DMS114 treated with DMSO at 0.1 percent for 48 hours (cell line): ENCODE data around the gene CEBPG.
A peak's percentile ranks its signal among the peaks of the same experiment; 100 is the strongest.

ENCODE experiments used
- DNase-seq: peaks from one replicate; lab custom pipeline; 2025; ENCODE audit not compliant: unreplicated experiment; lab: John Stamatoyannopoulos, UW

CEBPG gene

DNA sequence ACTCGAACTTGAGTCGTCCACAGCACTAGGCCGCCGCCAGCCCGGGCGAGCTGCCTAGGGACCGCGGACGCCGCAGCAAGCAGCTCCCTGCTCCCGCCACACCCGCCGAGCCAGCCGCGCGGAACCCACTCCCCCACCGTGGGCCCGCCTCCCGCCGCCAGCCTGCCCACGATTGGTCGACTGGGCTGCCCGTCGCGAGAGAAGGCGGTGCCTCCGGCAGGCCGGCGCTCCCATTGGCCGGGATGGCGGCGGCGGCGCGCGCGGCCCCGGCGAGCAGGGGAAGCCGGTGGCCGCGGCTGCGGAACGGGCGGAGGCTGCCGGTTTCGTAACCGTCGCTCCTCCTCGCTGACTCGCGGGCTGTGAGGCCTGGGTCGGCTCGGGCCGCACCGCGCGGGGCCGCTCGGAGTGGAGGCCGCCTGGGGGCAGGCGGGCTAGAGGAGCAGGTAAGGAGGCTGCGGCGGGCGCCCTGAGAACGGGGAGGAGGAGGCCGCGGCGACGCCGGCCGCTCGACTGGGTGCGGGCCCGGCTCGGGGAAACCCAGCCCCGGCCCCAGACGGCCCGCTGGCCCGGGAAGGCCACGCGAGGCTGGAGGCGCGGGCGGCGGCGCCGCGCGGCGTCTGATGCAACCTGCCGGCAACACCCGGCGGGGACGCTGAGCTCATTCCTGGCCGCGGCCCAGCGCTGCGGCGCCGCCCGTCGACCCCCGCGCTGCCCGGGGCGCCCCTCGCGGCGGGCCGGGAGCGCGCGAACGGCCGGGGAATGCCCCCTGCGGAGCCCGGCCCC is at the start of gene CEBPG:
TSS of gene CEBPG (plus strand) at position 257 of the 783 bp plus-strand sequence. CDS start 5,531 bp downstream, outside the sequence.
- peak; percentile 75 for DNase-seq

DNA sequence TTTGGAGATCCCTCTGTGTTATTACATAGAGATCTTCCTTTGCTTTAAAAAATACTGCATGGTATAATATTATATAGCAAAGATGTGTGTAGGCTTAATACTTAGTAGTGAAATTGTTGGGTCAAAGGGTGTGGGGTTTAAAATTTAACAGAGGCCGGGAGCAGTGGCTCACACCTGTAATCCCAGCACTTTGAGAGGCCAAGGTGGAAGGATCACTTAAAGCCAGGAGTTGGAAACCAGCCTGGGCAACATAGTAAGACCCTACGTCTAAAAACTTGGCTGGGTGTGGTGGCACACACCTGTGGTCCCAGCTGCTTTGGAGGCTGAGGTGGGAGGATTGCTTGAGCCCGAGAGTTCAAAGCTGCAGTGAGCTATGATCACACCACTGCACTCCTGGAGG is 48.9 kb upstream of the CEBPG start:
- DNase-seq = no peak

DNA sequence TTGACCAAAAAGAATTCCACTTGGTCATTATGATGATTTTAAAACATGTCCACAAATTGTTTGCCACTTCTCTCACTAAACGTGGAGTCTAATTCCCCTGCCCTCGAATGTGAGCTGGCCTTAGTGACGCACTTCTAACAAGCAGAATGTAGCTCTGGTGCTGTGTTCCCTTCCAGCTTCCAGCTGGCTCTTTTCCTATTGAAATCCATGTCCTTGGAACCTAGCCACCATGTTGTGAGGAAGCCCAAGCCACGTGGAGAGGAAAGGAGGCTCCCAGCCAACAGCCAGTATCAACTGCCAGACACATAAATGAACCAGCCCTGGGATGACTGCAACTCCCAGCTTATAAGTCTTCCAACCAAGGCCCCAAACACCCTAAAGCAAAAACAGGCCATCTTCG is 47.6 kb upstream of the CEBPG start:
- no peak for DNase-seq

DNA sequence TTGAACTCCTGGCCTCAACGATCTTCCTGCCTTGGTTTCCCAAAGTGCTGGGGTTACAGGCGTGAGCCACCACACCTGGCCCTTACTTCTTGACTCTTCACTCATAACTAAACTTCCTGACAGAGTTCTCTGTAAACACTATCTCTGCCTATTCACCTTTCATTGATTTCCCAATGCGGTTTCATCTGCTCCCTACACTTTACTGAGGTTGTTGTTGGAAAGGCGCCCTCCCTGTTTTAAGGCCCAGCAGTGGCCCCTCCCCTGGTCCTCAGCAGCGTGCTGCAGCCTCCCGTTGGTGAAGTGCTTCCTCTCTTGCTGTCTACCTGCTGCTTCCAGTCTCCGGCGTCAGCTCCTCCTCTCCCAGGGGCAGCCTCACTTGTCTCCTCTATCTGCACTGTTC is 44.4 kb upstream of the CEBPG start:
- DNase-seq = no peak

DNA sequence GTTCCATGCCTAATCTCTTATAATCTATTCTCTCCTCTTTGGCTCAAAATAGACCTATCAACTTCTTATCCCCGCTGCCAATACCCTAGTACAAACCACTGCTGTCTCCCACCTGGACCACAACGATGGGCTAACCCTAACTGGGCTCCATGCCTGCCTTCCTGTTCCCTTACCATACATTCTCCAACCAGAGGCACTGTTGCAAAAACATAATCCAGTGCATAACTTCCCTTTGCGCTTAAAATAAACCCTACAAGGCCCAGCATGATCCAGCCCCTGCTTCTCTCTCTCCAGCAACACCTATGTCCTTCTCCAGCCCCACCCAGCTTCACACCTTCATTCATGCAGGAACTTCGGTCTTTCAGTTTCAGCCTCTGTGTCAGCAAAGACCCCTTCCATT is 43.8 kb upstream of the CEBPG start:
- DNase-seq = no peak

DNA sequence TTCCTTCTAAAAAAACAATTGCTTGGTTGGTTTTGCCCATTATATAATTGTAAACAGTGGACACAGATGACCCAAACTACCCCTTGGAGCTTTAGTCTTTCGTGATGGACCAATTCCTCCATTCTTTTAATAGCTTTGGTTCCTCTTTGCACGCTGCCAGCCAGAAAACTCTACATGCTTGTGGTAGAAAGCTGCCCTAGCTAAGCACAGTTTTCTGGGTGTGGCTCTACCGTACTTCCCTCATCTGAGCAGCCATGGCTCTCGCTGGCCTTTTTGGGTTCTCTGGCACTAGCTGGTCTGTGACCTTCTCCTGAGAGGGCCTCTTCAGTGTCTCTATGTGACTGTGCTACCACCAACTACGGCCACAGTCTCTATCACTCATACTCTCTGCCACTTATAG is 41.3 kb upstream of the CEBPG start:
- DNase-seq = no peak

DNA sequence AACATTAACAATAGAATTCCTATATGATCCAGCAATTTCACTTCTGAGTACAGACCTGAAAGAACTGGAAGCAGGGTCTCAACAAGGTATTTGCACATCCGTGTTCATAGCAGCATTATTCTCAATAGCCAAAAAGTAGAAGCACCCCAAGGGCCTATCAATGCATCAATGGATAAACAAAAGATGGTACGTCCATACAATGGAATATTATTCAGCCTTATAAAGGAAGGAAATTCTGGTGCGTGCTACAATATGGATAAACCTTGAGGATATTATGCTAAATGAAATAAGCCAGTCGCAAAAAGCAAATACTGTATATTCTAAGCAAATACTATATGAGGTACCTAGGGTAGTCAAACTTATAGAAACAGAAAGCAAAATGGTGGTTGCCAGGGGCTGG is 40.4 kb upstream of the CEBPG start:
- no peak for DNase-seq

DNA sequence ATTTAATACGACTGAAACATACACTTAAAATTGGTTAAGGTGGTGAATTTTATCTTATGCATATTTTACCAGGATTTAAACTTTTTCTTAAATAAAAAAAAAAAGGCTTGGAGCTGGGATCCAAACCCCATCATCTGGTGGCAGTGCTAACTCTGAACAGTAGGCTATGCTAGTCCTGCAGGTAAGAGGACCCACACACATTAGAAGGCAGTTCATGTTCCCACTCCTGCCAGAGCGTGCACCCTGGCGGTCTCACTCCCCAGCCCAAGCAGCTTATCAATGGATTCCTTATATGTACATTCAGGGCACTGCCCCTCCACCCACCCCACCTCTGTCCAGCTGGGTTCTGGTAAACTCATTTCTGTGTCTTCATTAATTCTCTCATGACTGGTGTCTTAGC is 39.9 kb upstream of the CEBPG start:
- DNase-seq = no peak

DNA sequence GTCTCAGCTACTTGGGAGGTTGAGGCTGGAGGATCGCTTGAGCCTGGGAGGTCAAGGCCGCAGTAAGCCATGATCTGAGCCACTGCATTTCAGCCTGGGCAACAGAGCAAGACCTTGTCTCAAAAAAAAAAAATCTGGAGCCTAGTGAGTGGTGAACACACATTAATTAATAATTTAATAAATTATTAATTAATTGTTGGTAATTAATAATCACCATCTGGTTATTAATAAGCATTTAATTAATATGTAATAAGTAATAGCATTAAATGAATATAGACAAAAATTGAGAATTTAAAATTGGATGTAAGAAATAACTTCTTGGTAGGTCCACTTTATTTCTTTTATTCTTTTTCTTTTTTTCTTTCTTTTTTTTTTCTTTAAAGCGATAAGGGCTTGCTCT is 39.2 kb upstream of the CEBPG start:
- no peak for DNase-seq

DNA sequence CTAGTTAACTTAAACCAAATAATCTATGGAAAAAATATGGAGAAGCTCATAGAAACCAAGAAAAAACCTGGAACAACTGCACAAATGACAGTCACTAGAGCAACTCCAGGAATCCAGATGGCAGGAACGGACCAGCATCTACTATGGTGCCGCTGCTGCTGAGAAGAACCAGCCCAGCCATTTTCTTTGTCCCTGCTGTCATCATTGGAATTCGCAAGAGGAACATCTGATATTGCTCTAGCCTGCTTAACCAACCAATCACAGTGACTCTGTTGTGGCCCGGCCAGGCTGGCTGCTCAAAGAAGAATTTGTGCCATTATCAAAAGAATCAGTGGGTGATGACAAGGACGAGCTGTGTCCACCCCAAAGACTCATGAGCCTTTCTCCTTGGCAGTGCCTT is 38.1 kb upstream of the CEBPG start:
- DNase-seq = no peak

DNA sequence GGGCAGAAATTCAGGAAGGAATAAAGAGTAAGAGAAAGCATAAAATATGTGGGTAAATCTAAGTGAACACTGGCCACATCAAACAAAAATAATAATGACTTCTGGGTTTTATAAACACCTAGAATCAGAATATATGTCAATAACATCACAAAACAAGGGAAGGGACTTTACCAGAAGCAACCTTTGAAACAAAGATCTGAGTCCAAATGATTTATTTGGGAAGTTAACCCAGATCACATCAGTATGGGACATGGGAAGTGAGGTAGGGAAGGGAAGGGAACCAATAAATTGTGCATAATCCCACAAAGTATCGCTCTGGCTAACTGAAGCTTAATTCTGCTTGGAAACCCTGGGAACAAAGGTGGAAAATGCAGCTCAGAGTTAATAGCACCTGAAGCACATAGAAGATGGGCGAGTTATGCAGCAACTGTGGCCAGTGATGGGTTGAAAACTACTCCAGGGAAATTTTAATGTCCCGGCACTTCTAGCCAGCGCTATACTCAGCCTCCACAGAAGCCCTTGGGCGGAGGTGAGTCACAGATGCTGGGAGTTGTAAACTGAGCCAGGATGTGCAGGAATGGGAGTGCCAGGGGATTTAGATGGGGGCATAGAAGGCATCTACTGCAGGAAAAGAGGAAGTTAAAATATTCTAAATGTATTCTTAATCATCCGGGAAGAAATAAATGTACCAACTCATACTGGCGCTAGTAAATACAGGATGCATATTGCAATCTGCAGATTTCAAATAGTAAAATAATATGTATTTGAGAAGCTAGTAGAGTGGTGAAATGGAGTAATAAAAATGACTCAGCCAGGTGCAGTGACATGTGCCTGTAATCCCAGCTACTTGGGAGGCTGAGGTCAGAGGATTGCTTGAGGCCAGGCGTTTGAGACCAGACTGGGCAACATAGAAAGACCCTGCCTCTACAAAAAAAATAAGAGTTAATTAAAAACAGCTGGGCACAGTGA is 34.2 kb upstream of the CEBPG start:
- no peak for DNase-seq

DNA sequence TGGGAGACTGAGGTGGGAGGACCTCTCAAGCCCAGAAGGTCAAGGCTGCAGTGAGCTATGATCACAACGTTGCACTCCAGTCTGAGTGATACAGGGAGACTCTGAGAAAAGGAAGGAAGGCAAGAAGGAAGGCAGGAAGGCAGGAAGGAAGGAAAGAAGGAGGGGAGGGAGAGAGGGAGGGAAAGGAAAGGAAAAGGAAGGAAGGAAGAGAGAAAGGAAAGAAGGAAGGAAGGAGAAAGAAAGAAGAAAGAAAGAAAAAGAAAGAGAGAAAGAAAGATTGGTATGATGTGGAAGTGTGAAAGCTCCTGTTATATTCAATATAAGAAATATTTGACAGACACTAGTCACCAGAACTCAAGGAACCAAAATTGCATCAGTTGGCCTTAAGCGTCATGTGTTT is 32.5 kb upstream of the CEBPG start:
- no peak for DNase-seq

DNA sequence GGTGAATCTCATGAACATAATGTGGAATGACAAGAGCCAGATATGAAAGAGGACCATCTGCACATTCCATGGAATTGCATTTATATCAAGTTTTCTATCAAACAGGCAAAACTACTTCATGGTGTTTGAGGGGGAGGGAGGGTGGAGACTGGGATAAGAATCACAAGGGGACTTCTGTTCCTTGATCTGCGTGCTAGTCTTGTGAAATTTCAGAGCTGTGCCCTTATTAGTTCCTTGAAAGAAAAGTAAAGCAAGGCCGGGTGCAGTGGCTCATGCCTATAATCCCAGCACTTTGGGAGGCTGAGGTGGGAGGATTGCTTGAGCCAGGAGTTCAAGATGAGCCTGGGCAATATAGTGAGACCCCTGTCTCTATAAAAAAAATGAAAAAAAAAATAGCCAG is 30.2 kb upstream of the CEBPG start:
- DNase-seq = no peak

DNA sequence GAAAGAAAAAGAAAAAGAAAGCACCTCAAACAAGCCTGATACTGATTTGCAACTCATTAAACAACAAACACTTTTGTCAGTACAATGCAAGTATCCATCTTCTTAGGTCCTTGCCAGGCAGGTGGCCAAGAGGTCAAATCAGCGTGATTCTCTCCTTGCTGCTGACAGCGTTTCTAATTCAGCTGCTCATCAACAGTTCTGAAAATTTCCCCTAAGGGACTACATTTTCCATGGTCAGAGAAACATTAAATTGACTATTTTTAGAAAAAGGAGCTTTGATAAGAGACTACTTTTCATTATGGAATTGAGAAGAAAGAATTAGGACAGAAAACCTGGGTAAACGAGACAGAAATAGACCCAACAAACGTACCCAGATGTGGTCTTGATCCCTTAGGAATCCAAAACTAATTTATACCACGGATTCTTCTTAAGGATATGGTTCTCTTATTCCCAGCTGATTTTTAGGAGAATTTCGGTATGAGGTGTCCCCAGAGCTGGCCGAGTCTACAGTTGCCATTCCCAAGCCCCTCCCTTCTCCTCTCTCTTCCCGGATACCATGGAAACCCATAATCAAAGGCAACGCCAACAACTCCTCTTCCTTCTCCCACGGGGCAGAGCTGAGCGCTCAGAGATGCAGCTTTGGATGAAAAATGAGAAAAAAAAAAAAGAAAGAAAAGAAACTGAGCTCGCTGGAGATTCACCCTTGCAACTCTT is 29.5 kb upstream of the CEBPG start:
- DNase-seq = no peak

DNA sequence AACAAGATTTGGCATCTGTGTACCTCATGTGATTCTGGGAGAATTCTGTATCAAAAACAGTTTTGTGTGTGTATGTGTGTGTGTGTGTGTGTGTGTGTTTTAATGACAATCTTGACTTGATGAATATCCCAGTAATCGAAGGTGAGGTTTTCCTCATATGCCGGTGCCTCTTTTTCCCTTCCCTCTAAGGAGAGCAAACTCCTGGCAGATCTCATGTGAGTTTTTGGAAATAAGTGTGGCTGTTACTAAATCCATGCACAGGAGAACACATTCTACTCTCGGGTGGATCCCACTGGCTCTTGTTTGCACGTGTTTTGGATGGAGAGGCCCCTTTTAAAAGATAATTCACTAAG is 29.0 kb upstream of the CEBPG start:
- no peak for DNase-seq

DNA sequence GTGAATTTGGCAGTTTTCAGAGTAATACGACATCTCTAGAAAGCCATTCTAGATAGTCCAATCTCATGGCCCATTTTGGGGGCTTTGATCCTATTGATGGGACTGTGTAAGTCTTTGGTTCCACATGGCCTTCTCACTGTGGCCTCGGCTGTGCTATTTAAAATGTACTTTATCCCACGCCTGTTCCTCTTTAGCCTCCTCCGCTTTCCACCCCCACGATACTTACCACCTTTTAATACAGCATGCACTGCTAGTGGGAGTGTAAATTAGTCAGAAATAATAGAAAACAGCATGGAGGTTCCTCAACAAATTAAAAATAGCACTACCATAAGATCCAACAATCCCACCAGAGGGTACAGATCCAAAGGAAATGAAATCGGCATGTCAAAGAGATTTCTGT is 28.3 kb upstream of the CEBPG start:
- no peak for DNase-seq

DNA sequence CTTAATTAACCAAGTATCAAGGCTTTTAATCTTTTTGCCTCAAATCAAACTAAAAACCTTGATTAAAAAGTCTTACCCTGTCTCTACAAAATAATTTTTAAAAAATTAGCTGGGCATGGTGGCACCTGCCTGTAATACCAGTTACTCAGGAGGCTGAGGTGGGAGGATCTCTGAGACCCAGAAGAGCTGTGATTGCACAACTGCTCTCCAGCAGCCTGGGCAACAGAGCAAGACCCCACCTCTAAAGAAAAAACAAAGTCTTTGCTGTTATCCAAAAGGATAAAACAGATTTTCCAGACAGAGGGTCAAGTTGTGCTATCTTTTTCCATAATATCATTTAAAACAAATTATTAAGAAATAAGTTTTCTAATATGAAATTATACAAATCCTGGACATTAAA is 26.8 kb upstream of the CEBPG start:
- no peak for DNase-seq

DNA sequence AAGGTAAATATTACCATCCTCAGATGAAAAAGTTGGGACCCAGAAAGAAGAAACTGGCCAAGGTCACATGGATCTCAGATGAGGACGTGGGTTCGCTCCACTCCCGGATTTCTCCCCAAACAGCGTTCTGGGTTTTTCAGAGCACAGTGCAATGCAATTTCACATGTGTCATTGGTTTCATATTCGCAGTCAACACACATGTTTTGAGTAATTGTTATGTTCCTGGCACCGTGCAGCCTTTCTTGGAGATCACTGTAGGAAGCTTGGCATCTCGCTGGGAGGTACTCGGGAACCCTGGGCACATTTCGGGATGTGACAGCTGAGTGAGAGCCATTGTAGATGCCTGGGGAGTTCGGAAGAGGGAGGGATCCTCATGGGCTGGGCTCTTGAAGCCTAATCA is 26.2 kb upstream of the CEBPG start:
- DNase-seq = no peak

DNA sequence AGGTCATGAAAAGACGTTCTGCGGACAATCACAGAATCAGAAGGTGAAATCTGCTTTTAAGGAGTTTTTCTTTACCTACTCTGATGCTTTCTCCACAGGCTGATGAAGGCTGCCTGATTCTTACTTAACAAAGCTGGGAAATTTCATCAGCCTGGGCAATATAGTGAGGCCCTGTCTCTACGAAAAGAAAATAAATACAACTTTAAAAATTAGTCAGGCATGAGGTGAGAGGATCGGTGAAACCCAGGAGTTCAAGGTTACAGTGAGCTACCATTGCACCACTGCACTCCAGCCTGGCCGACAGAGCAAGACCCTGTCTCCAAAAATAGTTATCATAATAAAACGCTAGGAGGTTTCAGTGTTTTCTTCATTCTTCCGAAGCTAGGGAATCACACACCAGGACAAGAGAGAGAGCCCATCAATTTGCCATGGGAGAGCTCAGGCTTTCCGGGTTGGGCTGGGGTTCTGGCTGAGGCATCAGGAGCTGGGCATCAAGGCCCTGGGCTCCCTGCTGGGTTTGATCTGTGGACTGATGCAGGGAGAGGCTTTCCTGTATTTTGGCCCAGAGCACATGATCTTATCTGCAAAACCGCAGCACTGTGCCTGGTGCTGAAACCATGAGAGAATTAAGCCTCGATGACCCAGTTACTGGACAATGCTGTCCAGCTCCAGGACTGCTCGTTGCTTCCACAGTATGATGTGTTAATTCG is 25.1 kb upstream of the CEBPG start:
- no peak for DNase-seq

DNA sequence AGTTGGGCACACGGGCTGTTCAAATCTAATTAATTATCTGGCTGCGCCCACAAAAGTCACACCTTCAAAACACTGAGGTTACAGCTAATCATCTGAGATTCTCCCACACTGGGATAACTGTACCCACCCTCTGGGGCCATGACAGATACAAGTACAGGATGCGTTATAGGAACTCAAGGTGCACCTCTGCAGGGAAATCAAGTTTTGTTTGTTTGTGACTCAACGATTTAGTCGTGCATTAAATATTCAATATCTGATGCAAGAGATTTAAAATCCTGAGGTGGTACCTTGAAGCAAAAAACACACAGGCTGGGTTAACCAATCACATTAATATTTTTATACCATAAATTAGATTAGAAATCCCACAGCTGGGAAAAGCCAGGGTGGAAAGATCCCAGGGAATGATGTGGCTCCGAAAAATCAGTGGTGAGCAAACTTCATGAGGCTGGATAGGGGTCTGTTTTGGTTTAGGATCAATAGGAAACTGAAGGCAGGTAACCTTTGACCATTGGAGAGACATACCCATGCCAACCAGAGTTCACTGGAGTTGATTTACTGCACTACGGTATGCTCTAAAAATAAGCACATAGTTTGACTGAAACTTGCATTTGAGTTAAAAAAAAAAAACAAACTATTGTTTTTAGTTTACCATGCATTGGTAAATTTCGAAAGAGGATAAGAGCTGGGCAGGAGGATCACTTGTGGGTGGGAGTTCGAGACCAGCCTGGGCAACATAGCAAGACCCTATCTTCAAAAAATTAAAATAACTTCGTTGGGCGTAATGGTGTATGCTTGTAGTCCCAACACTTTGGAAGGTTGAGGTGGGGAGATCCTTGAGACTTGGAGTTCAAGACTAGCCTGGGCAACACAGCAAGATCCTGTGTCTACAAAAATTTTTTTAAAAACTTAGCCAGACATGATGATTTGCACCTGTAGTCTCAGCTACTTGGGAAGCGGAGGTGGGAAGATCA is 23.9 kb upstream of the CEBPG start:
- DNase-seq = no peak
